GM18517 (cell line): ENCODE data around the gene PRIM1.
"Not testable (repeated sequence)": the region's sequence is repeated elsewhere in the genome, so short reads cannot be mapped to it uniquely, and the experiment has no call there.

Source experiments
- ATAC-seq: cut with Tn5 transposase; IDR thresholded peaks from one replicate; pipeline ENCODE4 v1.9.1; 2021; ENCODE audit warnings: mild to moderate bottlenecking, moderate library complexity; ENCODE audit not compliant: unreplicated experiment

PRIM1 gene

DNA sequence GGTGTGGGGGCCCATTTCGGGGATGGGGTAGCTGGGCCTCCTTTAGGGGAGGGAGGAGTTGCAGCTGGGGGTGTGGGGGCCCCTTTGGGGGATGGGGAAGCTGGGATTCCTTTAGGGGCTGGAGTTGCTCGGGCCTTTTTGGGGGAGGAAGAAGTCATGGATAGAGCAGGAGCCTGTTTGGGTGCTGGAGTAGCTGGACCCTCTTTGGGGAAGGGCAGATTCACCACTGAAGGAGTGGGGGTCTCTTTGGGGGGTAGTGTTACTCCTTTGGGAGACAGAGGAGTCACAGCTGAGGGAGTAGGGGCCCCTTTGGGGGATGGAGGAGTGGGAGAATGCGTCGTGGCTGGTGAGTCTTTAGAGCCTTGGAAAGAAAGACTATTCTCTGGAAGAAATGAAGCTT is 33.5 kb downstream of the PRIM1 start:
- ATAC-seq = no peak

DNA sequence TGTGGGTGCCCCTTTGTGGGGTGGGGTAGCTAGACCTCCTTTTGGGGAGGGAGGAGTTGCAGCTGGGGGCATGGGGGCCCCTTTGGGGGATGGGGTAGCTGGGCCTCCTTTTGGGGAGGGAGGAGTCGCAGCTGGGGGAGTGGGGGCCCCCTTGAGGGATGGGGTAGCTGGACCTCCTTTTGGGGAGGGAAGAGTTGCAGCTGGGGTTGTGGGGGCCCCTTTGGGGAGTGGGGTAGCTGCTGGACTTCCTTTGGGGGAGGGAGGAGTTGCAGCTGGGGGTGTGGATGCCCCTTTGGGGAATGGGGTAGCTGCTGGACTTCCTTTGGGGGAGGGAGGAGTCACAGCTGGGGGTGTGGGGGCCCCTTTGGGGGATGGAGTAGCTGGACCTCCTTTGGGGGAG is 34.0 kb downstream of the PRIM1 start:
- ATAC-seq = no peak

DNA sequence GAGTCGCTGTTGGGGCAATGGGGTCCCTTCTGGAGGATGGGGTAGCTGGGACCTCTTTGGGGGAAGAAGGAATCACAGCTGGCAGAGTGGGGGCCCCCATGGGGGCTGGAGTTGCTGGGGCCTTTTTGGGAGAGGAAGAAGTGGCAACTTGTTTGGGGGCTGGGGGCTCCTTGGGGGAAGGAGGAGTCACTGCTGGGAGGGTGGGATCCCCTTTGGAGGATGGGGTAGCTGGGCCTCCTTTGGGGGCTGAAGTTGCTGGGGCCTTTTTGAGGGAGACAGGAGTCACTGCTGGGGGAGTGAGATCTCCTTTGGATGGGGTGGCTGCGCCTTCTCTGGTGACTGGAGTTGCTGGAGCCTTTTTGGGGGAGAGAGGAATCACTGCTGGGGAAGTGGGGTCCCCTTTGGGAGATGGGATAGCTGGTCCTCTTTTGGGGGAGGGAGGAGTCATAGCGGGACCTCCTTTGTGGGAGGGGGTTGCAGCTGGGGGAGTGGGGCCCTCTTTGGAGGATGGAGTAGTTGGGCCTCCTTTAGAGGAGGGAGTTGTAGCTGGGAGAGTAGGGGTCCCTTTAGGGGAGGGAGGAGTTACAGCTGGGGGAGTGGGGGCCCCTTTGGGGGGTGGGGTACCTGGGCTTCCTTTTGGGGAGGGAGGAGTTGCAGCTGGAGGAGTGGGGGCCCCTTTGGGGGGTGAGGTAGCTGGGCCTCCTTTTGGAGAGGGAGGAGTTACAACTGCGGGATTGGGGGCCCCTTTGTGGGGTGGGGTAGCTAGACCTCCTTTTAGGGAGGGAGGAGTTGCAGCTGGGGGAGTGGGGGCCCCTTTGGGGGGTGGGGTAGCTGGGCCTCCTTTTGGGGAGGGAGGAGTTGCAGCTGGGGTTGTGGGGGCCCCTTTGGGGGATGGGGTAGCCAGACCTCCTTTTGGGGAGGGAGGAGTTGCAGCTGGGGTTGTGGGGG is 34.9 kb downstream of the PRIM1 start:
- ATAC-seq = no peak

DNA sequence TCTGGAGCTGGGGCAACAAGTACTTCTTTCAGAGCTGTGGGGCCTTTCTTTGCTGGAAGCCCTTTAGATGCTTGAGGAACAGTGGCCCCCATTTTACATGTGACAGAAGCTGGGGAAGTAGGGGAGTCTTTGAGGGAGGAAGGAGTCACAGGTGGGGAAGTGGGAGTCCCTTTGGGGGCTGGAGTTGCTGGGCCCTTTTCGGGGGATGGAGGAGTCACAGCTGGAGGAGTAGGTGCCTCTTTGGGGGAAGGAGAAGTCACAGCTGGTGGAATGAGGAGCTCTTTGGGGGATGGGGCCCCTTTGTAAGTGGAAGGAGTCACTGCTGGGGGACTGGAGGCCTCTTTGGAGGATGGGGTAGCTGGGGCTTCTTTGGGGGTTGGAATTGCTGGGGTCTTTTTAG is 35.7 kb downstream of the PRIM1 start:
- no peak for ATAC-seq

DNA sequence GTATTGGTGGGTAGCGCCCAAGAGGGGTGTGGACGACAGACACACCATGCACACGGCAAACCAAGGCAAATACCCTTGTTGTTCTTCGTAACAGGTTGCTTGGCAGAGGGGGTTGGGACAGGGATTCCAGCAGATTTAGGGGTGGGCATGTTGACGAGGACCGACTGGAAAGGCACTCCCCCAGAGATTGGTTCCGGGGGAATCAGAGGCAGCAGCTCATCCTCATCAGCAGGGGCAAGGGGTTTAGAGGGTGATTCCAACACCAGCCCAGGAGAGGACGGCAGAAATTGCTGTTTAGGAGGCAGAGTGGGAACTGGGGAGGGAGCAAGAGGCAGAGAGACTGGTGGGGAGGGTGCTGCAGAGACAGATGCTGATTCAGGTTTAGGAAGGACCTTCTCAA is 36.3 kb downstream of the PRIM1 start:
- no peak for ATAC-seq

DNA sequence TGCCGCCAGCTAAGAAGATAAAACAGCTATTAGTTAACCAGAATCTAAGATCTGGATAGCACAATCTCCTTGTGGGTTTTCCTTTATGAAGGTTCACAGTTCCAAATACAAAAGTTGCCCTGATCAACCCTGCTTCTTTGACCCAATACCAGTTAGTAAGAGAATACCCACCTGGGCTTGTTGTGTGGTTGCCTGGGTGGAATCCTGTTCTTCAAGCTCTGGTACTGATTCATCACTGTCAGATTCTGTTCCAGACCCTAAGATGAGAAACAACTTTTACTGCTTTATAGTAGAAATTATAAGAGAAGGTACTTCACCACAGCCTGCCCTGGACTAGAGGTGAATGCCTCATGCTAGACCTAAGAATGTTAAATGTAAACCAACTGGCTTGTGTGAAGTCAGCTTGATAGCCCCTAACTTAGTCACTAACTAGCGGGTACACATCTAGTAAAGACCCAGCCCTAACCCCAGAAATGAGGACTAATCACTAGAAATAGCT is 37.6 kb downstream of the PRIM1 start:
- ATAC-seq = no peak

DNA sequence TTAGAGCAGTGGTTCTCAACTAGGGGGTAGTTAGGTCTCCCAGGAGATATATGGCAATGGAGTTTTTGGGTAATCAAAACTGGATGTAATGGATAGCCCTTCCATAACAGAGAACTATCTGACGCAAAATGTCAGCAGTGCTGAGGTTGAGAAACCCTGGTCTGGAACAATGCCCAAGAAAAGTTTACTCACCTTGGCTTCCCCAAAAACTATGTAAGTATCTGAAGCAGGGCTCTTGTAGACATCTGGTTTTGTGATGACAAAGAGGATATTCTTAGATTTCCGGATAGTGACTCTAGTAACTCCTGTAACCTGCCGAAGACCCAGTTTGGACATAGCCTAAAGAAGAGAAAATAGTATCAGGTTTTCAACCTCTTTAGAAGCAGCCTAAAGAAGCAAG is 38.8 kb downstream of the PRIM1 start:
- no peak for ATAC-seq

DNA sequence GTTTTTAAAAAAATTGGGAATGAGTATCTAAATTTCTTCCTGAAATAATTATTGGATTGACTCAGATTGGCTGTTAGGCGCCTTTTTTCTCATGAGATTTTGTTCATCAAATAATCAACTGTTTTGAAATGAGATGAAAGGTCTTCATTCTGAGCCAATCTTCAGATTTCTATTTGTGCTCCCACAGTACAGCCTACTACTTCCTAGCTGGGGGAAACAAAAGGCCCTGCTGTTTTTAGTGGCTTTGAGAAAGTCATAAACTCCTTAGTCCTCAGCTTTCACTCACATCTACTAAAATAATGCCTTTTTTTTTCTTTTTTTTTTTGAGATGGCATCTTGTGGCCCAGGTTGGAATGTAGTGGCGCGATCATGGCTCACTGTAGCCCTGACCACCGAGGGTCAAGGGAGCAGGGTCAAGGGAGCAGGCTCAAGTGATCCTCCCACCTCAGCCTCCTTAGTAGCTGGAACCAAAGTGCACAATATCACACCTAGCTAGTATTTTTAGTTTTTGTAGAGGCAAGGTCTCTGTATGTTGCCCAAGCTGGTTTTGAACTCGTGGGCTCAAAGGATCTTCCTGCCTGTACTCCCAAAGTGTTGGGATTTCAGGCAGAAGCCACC is 42.3 kb downstream of the PRIM1 start:
- no peak for ATAC-seq

DNA sequence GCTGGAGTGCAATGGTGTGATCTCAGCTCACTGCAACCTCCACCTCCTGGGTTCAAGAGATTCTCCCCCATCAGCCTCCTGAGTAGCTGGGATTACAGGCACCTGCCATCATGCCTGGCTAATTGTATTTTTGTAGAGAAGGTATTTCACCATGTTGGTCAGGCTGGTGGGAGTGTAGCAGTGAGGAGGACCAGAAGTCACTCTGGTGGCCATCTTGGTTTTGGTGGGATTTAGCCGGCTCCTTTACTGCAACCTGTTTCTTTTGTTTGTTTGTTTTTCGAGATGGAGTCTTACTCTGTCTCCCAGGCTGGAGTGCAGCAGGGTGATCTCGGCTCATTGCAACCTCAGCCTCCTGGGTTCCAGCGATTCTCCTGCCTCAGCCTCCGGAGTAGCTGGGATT is 47.6 kb downstream of the PRIM1 start:
- not testable (repeated sequence) for ATAC-seq

DNA sequence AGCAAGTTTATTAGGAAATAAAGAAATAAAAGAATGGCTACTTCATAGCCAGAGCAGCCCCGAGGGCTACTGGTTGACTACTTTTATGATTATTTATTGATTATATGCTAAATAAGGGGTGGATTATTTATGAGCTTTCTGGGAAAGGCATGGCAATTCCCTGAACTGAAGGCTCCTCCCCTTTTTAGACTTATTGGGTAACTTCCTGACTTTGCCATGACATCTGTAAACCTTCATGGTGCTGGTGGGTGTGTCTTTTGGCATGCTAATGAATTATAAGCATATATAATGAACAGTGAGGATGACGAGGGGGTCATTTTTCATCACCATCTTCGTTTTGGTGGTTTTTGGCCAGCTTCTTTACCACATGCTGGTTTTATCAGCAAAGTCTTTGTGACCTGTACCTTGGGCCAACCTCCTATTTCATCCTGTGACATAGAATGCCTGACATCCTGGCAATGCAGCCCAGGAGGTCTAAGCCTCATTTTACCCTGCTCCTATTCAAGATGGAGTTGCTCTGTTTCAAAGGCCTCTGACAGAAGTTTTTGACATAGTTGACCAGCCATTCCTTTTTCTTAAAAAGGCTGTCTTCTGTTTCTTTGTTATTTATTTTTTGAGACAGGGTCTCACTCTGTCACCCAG is 53.0 kb downstream of the PRIM1 start:
- no peak for ATAC-seq

DNA sequence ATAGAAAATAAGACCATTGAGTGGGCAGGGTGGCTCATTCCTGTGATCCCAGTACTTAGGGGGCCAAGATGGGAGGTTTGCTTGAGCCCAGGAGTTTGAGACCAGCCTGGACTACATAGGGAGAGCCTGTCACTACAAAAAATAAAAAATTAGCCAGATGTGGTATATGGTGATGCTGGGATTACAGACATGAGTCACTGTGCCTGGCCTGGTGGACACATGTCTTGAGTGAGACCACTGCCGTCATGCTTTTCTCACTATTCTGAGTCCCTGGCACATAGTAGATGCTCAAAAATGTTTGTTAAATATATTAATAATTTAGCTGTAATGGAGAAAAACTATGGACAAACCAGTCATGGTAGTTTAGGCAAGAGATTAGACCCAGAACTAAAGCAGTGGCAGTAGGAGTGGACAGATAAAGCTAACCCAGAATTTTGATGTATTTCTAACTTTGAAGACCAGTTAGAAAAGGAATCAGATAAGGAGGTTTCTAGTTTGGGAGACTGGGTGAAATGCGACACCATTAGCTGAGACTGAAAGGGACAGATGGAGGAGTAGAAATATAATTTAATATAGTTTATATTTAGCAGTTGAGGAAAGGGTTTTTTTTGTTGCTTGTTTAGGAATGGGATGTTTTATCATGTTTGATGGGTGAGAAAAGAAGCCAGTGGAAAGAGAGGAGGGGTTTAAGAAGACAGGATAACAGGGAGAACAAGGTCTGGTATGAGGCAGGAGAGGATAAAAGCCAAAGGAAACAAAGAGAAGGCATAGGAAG is 56.6 kb downstream of the PRIM1 start:
- no peak for ATAC-seq

DNA sequence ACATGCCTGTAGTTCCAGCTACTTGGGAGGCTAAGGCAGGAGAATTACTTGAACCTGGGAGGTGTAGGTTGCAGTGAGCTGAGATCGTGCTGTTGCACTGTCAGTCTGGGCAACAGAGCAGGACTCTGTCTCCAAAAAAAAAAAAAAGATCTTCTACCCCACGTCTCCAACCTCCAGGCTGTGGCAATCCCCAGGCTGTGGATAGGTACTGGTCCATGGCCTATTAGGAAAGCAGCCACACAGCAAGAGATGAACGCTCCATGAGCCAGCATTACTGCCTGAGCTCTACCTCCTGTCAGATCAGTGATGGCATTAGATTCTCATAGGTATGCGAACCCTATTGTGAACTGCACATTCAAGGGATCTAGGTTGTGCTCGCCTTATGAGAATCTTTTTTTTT is 58.0 kb downstream of the PRIM1 start:
- ATAC-seq = no peak

DNA sequence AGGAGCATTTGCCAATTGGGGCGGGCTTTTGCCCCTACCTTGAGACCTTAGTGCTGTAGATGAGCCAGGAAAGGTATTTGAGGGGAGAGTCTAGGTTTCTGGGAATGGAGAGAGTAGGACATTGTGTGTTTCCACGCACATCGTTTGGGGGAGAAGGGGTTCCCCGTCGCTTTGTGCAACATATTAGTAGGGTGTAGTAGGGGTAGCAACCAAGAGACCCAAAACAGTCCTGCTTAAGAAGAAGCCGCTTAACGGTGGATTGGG is 63.3 kb downstream of the PRIM1 start:
- no peak for ATAC-seq

DNA sequence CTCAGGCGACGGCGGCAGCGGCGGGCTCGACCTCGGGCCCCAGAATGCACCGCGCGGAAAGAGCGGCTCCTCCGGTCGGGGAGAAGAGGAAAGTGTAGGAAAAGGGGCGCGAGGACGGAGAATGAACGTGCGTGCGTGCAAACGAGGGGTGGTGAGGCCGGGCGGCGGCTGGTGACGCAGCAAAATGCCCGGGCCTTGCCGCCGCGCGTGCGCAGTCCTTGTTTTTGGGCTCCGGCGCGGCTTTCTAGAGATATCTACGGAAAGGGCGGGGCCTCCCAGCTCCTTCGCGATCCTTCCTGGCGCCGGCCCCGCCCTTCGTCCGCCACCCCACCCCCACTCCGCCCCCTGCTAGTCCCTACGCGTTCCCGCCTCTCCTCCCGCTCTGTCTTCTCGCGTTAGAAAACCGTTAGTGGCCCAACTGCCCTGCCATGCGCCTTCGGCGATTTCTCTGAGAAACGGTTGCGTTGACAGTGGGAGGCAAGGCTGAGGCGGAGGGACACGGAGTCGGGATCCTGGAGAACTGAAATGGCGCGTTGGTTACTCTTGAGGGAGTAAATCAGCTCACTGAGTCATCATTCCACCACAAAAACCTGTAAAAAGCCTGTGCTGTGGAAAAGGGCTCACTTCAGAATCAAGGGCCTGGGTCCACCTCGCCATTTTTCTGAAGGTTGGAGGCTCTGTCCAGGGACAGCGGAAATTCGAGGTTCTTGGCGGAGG is 63.8 kb downstream of the PRIM1 start, which contains the start of gene PTGES3:
TSS of gene PTGES3 (minus strand) at position 156 of the 717 bp plus-strand sequence. CDS start 285 bp downstream, outside the sequence.
- ATAC-seq = peak; percentile 56

DNA sequence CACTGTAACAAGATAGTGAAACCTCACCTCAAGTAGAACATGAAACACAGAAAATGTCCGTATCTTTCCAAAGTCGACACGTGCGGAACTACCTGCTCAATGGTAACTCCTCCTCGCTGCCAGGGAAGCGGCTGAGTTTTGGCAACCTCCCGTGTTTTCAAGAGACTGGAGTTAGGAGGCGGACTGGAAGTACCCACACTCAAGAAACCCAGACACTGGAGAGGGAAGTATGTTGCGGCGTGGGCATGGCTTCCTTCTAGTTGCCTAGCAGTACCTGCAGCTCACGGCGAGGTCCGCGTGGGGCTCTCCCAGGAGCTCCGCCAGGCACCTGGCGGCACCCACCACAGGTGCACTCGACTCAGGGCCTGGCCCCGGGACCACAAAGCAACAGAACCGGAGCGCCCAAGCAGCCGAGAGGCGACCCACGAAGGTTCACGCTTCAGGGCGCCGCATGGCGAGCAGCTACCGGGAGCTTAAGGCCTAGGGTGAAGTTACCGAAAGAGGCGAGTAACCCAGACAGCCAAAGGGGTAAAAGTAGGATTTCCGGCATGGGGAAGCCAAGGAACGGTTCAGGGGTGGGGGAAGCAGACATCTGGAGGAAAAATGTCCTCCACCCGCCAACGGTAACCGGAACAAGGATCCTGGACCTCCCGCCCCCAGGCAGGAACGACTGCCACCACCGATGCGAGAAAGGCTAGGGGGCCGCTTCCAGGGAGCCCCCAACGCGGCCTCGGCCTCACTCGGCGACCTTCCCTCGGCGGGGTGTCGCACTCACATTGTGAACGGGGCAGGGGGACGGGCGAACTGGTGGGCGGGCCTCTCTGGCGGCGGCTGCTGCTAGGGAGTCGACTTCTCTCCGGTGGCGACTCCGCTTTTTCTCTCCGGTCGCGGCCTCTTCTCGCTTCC is 64.6 kb downstream of the PRIM1 start:
- ATAC-seq = peak; percentile 8

DNA sequence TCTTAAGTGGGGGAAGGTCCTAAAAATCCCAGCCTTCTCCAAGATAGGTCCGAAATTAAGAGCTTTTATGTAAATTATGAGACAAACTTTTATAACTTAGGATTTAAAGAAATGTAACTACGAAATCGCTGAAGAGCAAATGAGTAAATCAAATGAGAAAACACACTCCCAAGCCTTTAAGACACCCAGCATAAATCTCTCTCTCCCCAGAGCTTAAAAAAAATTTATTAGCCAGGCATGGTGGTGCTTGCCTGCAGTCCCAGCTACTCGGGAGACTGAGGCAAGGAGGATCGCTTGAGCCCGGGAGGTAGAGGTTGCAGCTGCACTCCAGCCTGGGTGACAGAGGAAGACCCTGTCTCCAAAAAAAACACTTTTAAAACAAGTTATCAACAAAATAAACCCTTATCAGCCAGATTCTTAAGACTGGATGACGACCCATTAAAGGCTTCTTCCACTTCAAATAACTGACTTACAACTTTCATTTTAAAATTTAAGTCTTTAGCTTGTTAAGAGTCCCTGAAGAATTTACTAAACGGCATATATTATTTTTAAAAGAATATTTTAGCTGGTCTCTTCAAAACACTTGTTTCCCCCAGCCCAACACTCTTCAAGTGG is 67.3 kb downstream of the PRIM1 start:
- ATAC-seq = no peak

DNA sequence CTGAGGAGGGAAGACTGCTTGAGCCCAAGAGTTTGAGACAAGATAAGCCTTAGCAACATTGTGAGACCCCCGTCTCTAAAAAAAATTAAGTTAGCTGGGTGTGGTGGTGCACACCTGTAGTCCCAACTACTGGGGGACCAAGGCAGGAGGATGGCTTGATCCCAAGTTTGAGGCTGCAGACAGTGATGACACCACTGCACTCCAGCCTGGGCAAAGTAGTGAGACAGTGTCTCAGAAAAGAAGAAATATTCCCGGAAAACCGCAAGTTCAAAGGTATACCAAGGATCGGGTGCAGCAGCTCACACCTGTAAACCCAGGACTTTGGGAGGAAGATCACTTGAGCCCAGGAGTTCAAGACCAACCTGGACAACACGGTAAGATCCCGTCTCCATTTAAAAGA is 69.8 kb downstream of the PRIM1 start:
- no peak for ATAC-seq
